Measurements from ENCODE around the gene RASGRP3. TPM values are rescaled to one million over a fixed set of nuclear protein-coding genes. Genes with fewer than 3 reads are reported as not detected.

The RASGRP3 gene, protein sequence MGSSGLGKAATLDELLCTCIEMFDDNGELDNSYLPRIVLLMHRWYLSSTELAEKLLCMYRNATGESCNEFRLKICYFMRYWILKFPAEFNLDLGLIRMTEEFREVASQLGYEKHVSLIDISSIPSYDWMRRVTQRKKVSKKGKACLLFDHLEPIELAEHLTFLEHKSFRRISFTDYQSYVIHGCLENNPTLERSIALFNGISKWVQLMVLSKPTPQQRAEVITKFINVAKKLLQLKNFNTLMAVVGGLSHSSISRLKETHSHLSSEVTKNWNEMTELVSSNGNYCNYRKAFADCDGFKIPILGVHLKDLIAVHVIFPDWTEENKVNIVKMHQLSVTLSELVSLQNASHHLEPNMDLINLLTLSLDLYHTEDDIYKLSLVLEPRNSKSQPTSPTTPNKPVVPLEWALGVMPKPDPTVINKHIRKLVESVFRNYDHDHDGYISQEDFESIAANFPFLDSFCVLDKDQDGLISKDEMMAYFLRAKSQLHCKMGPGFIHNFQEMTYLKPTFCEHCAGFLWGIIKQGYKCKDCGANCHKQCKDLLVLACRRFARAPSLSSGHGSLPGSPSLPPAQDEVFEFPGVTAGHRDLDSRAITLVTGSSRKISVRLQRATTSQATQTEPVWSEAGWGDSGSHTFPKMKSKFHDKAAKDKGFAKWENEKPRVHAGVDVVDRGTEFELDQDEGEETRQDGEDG
- 1 to 10 TPM; 2.2 to 3.7 TPM for total RNA-seq
- polyA plus RNA-seq: 1 to 10 TPM in 2 of 3 donors, under 1 TPM in 1; 0.68 to 3.6 (median 1.1) TPM
- 2.7 to 5.5 (median 4.7) reads per million in 6 experiments for total RNA-seq

DNA sequence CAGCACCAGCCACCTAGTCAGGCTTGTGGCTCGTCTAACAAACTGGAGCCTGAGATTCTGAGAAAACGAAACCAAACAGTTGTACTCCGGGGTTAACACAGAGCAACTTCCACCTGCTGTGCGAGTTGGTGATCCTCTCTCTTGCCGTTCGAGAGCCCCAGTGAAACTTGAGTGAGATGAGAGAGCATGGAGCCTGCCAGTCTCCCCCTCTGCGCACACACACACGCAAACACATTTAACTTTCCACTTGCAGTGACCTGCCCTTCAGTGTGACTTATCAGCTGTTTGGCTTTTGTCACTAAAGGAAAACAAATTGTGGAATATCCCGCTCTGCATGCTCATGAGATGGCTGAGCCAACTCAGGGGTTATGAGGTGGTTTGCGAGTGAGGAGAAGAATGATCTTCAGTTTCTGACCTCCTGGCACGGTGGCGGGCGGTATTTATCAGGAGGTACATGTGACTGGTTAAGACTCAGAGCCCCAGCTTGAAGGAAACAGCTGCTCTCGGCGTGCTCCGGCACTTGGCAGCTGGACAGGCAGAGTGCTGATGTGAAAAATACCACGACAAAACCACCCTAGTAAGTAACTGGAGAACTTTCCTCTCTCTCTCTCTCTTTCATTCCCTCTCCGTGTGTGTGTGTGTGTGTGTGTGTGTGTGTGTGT lies at the start of gene RASGRP3:
TSS of gene RASGRP3 (plus strand) at position 519 of the 662 bp plus-strand sequence. CDS start 38,488 bp downstream, outside the sequence.
- Mint-ChIP-seq H3K27me3 (peaks cover 0 to 7% (median 0%) of the 10 kb centered on the region in 5 donors), H3K27ac (peak within 1 kb of the TSS; percentile 96 to 100 (median 98)), H3K36me3 (no peaks in the 10 kb centered on the region), H3K4me1 (peaks cover 22 to 49% (median 26%) of the 10 kb centered on the region in 4 donors), H3K4me3 (peak within 1 kb of the TSS; percentile 88 to 99 (median 96)), H3K9me3 (no peaks in the 10 kb centered on the region)
- DNase-seq: peak; percentile 20 to 81 (median 67)
- POLR2A ChIA-PET: interaction anchor here (1.7 to 1.9 kb wide), 2 partner anchors 107 to 123 kb away, joined by 10 to 19 read pairs; partner anchors contain the start of gene FAM98A
- peak; percentile 76 to 79 for ATAC-seq

DNA sequence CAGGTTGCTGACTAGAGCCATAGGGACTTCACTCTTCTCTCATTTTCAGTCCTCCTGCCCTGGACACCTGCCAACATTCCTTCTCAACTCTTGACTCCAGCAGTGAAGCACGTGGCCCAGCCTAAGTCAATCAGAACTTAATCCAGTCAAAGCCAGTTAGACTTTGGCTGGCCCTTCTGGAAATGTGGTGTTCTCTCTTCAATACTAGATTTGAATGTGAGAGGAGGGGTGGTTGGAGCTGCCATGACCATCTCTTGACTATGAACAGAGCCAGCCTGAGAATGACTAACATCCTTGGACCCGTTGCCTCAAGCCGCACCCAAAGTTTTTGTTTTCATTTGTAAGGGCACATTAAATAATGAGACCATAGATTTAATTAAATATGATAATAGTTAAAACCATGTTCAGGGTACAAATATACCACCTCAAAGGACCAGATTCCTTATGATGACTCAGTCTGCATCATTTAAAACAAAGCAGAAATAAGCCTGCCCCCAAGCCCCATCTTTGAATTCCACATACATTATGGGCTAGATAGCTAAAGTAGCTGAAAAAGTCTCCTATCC lies 49.7 kb upstream of the RASGRP3 start:
- no peaks in the 10 kb centered on the region for H3K36me3 Mint-ChIP-seq
- no peak for ATAC-seq

DNA sequence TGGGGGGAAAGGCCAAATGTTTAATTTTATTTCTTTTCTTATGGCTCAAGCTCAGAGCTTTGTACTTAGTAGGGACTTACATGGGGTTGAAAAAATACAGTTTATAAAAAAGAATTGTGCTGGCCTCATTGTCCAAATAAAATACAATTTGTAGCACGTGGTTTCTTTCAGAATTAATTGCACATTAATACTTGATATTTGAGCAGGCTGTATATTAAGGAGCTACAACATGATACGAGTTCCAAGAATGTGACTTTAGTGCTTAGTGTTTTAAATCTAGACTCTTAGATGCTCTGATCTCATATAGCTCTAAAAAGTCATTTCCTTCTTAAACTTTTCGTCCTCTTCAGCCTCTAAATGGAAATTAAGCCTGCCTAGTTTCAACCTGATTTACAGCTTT lies 46.4 kb upstream of the RASGRP3 start:
- Mint-ChIP-seq H3K27ac (no peak overlapping the region), H3K4me1 (no peaks in the 10 kb centered on the region), H3K27me3 (peaks cover 2 to 9% (median 5%) of the 10 kb centered on the region in 5 donors), H3K9me3 (no peaks in the 10 kb centered on the region), H3K36me3 (no peaks in the 10 kb centered on the region), H3K4me3 (no peak overlapping the region)
- no peak for ATAC-seq
- POLR2A ChIA-PET: no interaction called here
- no peak for DNase-seq

More for the DNA sequence above, 49.7 kb upstream of the RASGRP3 start:
- DNase-seq: no peak
- no peak overlapping the region for H3K27ac Mint-ChIP-seq
- no peaks in the 10 kb centered on the region for H3K4me1 Mint-ChIP-seq
- POLR2A ChIA-PET: no interaction called here
- H3K9me3 Mint-ChIP-seq: no peaks in the 10 kb centered on the region
- H3K27me3 Mint-ChIP-seq: peaks cover 0 to 8% (median 2%) of the 10 kb centered on the region in 5 donors
- H3K4me3 Mint-ChIP-seq: no peak overlapping the region

DNA sequence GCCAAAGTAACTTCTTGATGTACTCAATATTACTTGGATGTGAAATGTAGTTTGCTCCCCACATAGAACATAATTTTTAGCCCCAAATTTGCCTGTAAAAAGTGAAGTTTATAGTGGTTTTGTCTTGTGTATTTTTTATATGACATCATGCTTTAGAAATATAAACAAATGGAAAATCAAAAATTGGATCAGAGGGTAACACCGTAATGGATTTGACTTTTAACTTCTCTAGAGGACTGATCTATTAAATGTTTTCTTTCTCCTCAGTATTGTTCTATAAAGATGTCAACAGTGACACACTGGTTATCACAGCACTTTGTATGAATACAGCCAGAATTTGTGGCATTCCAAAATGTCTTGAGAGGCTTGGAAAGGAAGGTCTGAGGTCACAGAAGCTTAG lies 45.6 kb upstream of the RASGRP3 start:
- DNase-seq: no peak
- H3K4me3 Mint-ChIP-seq: no peak overlapping the region
- H3K27ac Mint-ChIP-seq: no peak overlapping the region
- no peaks in the 10 kb centered on the region for H3K4me1 Mint-ChIP-seq
- POLR2A ChIA-PET: no interaction called here
- H3K27me3 Mint-ChIP-seq: peaks cover 4 to 9% (median 6%) of the 10 kb centered on the region in 5 donors
- H3K9me3 Mint-ChIP-seq: no peaks in the 10 kb centered on the region
- no peak for ATAC-seq
- H3K36me3 Mint-ChIP-seq: no peaks in the 10 kb centered on the region

DNA sequence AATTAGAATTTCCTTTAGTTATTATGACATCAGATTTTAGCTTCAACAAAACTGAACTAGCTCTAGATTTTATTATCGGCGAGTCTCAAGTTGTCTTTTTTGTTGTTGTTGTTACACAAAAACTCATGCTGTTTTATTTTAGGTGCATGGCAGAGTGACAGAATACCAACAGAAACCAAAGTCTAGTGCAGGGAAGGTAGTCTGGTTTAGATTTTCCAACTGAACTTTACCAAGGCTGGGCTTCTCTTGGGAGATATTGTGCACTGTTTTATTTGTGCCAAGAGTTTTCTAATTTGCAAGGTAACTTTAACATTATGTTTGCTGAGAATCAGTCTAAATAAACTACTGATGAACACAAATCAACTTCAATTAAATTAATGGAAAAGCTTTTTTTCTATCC lies 43.6 kb upstream of the RASGRP3 start:
- POLR2A ChIA-PET: no interaction called here
- no peaks in the 10 kb centered on the region for H3K9me3 Mint-ChIP-seq
- ATAC-seq (no peak), DNase-seq (no peak)
- H3K27me3 Mint-ChIP-seq: peaks cover 5 to 10% (median 9%) of the 10 kb centered on the region in 5 donors
- H3K36me3 Mint-ChIP-seq: no peaks in the 10 kb centered on the region
- H3K4me1 Mint-ChIP-seq: no peaks in the 10 kb centered on the region
- no peak overlapping the region for H3K4me3 Mint-ChIP-seq
- H3K27ac Mint-ChIP-seq: no peak overlapping the region

DNA sequence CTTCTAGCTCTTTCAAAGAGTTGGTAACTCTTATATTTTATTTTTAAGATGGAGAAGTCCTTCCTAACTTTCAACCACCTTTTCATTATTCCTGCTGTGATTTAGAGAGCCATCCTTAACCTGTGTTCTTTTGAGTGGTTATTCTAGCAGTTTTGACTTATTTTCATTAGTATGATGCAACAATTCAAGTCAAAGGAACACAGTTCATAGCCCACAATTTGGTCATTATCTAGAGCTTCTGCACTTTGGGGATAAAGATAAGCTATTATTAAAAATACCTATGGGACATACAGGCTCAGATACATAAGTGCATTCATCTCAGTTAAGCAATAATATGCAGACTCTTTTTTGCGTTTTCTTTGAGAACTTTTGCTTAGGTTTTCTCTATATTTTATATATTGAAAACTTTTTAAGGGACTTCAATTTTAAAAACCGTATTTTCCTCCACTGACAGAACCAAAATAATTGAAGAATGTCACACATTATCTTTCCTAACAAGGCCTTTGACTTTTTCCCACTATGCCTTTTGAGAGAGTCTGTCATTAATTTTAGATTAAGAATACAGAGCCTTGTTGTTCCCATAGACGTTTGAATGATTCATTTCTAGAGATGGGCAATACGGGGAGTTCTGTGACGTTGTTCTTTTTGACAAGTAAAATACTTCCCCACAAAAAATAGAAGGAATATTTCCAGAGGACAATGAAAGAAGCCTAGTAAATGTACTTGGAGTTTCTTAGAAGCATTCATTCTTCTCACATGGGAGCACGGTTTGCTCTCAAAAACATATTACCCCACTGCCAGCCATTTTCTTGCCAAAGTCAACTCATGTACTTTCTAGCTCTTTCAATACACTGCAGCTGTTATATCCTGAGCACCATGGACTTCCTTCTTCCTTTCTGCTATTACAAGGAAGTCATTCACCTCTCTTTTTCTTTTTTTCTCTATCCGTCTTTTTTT lies 42.9 kb upstream of the RASGRP3 start:
- H3K27me3 Mint-ChIP-seq: peaks cover 5 to 10% (median 9%) of the 10 kb centered on the region in 5 donors
- H3K27ac Mint-ChIP-seq: no peak overlapping the region
- no peaks in the 10 kb centered on the region for H3K4me1 Mint-ChIP-seq
- DNase-seq (no peak), ATAC-seq (no peak)
- POLR2A ChIA-PET: no interaction called here
- no peaks in the 10 kb centered on the region for H3K9me3 Mint-ChIP-seq
- H3K36me3 Mint-ChIP-seq: no peaks in the 10 kb centered on the region
- no peak overlapping the region for H3K4me3 Mint-ChIP-seq

DNA sequence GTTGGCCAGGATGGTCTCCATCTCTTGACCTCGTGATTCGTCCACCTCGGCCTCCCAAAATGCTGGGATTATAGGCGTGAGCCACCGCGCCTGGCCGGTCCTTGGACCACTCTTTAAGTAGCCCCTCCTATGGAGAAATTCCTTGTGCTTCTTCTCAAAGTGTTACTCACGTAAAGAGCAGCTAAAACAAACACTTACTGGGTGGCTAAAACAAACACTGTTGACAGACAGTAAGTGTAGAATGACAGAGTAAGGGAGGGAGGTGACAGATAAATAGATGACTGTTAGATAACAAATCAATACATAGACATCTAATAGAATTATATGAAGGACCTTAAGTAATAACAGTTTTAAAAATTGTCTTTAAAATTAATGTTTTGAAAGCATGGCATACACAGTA lies 40.9 kb upstream of the RASGRP3 start:
- no peak overlapping the region for H3K27ac Mint-ChIP-seq
- DNase-seq (no peak), ATAC-seq (no peak)
- peaks cover 6 to 19% (median 13%) of the 10 kb centered on the region in 5 donors for H3K27me3 Mint-ChIP-seq
- no peaks in the 10 kb centered on the region for H3K9me3 Mint-ChIP-seq
- no peaks in the 10 kb centered on the region for H3K36me3 Mint-ChIP-seq
- no peak overlapping the region for H3K4me3 Mint-ChIP-seq
- POLR2A ChIA-PET: no interaction called here
- no peaks in the 10 kb centered on the region for H3K4me1 Mint-ChIP-seq

DNA sequence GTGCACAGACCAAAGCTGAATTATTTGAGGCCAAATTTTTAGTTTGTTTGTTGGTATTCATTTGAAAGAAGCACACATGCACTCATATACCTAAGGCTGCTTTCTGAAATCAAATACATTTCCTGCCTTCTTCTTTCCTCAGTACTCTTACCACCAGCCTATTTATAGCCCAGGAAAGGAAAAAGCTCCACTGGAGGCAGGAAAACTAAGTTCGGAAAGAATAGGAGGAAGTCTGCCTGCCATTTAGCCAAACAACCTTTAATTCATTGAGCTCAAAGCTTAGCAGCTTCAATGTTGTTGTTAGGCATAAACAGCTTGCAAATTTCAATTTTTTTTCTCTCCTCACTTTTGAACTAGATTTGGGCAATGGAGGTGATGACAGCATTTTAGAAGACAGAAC lies 40.4 kb upstream of the RASGRP3 start:
- DNase-seq (no peak), ATAC-seq (no peak)
- Mint-ChIP-seq H3K27me3 (peaks cover 6 to 17% (median 13%) of the 10 kb centered on the region in 5 donors), H3K36me3 (no peaks in the 10 kb centered on the region), H3K4me3 (no peak overlapping the region), H3K4me1 (no peaks in the 10 kb centered on the region), H3K9me3 (no peaks in the 10 kb centered on the region), H3K27ac (peak overlapping the region in 1 of 10 donors; percentile 14)
- POLR2A ChIA-PET: no interaction called here

DNA sequence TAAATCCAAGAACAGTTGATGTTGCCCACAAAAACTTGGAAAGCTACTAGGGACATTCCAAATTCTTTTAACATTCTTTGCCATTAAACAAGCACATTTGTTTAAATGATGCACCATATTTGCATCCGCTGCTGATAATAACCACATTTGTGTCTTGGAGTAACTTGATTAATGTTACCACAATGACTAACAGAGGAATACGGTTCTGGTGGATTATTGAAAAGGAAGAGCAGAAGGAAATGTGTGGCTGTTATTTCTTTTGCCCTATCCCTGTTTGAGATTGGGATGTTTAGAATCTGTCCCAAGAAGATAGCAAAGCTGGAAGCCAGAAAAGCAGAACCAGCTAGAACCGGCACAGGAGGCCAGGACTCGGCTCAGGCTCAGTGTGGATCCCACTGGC lies 39.2 kb upstream of the RASGRP3 start:
- Mint-ChIP-seq H3K36me3 (no peaks in the 10 kb centered on the region), H3K4me1 (no peaks in the 10 kb centered on the region), H3K4me3 (no peak overlapping the region), H3K9me3 (no peaks in the 10 kb centered on the region), H3K27me3 (peaks cover 6 to 16% (median 10%) of the 10 kb centered on the region in 5 donors), H3K27ac (no peak overlapping the region)
- ATAC-seq (no peak), DNase-seq (no peak)
- POLR2A ChIA-PET: no interaction called here

DNA sequence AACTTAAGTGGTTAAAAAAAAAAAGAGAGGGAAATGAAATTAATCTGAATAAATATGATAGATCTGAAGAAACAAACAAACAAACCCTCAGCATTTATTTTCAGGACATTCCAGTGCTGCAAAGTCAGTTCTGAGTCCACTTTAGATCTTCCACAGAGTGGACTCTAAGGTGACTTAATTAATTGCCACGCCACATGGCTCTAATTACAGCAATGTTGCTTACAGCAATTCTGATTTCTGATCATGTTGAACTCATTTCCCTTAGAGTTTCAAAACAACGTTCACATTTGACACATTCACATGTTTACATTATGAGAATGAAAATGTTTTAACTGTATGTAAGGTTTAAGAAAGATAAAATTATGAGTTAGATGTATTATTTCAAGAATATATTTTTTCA lies 38.6 kb upstream of the RASGRP3 start:
- no peaks in the 10 kb centered on the region for H3K36me3 Mint-ChIP-seq
- DNase-seq (no peak), ATAC-seq (no peak)
- H3K4me3 Mint-ChIP-seq: no peak overlapping the region
- no peak overlapping the region for H3K27ac Mint-ChIP-seq
- peaks cover 4 to 16% (median 10%) of the 10 kb centered on the region in 5 donors for H3K27me3 Mint-ChIP-seq
- H3K4me1 Mint-ChIP-seq: no peaks in the 10 kb centered on the region
- POLR2A ChIA-PET: no interaction called here
- H3K9me3 Mint-ChIP-seq: no peaks in the 10 kb centered on the region

DNA sequence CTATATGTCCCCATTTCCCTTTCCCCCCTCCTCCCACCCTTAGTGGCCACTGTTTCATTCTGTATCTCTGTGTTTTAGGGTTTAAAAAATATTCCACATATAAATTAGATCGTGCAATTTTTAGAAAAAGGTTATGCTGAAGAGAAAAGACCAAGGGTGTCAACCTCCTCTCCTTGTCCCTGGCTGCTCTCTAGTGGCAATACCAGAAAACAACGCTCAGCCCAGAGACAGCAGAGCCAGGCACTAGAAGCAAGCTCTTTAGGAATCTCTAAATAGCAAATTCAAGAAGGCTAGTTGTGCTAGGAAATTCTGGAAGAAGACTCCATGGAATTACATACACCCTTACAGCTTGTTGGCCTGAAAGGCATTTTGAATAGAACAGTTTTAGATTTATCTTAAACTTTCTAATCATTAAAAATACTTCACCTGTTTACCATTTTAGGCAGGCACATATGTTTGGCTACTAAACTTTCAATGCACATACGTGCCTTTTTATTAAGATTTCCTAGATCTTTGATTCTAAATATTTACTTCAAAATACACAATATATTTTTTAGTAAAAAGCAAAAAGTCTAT lies 35.1 kb upstream of the RASGRP3 start:
- H3K9me3 Mint-ChIP-seq: no peaks in the 10 kb centered on the region
- POLR2A ChIA-PET: no interaction called here
- H3K27me3 Mint-ChIP-seq: peaks cover 0 to 11% (median 9%) of the 10 kb centered on the region in 5 donors
- H3K4me1 Mint-ChIP-seq: no peaks in the 10 kb centered on the region
- ATAC-seq (no peak), DNase-seq (peak in 1 of 10 donors; percentile 8)
- H3K27ac Mint-ChIP-seq: peak overlapping the region in 1 of 10 donors; percentile 26
- no peak overlapping the region for H3K4me3 Mint-ChIP-seq
- no peaks in the 10 kb centered on the region for H3K36me3 Mint-ChIP-seq

Data from naive thymus-derived CD8-positive, alpha-beta T cell (primary cell).